ENCODE measurements around the gene JAG2.

DNA sequence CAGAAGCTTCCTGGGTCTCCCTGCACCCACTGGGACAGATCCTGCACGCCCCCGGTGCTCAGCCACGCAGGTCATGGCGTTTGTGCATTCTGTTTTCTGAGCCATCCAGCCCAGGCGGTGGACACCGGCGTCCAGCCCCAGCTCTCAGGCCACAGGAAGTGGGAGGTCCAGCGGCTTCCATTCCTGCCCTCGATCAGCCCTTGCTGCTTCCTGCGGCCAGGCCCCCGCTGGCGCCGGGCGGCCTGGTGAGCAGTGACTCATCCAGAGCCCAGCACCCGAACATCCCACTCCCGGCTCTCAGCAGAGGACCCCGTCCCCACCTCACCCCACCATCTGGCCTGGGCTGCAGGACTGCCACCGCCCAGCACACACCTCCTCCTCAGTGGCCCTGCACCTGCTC lies 30.5 kb upstream of the JAG2 start:
- TF ChIP-seq, protein P1, sequence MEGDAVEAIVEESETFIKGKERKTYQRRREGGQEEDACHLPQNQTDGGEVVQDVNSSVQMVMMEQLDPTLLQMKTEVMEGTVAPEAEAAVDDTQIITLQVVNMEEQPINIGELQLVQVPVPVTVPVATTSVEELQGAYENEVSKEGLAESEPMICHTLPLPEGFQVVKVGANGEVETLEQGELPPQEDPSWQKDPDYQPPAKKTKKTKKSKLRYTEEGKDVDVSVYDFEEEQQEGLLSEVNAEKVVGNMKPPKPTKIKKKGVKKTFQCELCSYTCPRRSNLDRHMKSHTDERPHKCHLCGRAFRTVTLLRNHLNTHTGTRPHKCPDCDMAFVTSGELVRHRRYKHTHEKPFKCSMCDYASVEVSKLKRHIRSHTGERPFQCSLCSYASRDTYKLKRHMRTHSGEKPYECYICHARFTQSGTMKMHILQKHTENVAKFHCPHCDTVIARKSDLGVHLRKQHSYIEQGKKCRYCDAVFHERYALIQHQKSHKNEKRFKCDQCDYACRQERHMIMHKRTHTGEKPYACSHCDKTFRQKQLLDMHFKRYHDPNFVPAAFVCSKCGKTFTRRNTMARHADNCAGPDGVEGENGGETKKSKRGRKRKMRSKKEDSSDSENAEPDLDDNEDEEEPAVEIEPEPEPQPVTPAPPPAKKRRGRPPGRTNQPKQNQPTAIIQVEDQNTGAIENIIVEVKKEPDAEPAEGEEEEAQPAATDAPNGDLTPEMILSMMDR (IDR thresholded peaks at IDR 0.05): no peak
- no peak for TF ChIP-seq POLR2A (IDR thresholded peaks at IDR 0.05)

All from testis (tissue), 2 donors.